Measurements from ENCODE around the gene SUSD4.
"Not testable (repeated sequence)": the region's sequence is repeated elsewhere in the genome, so short reads cannot be mapped to it uniquely, and the experiment has no call there.

GRCh38 chr1:223399393-223399792, 35.4 kb upstream of the SUSD4 start:
- not testable (repeated sequence) for TF ChIP-seq JUNB (IDR thresholded peaks at IDR 0.05); POLR2AphosphoS5 (IDR thresholded peaks at IDR 0.05; ENCODE audit: low read length); RBBP5 (conservative IDR thresholded peaks at IDR 0.05); MLLT1 (IDR thresholded peaks at IDR 0.05); POLR2A (IDR thresholded peaks at IDR 0.05; ENCODE audit: low read depth, low read length); POLR2AphosphoS2 (IDR thresholded peaks at IDR 0.05; ENCODE audit: low read depth, low read length); RAD51 (IDR thresholded peaks at IDR 0.05)

Data from GM12878 (cell line).